GM10248 (cell line): Measurements from ENCODE around the gene ADAMTS12.

Experiments
- CTCF ChIA-PET: fragments of 300-600 bp; sonication (Branson Sonifier 250); formaldehyde crosslinking; extraction: SDS; loops from one replicate; lab custom pipeline; 2021; ENCODE audit warnings: antibody characterized with exemption; lab: Yijun Ruan, JAX
- POLR2A ChIA-PET: fragments of 350-650 bp; sonication (Branson Sonifier 250); formaldehyde crosslinking; extraction: SDS; loops from one replicate; lab custom pipeline; 2020; ENCODE audit warnings: antibody characterized with exemption; lab: Yijun Ruan, JAX
- DNase-seq: peaks from one replicate; pipeline ENCODE4 v3.0.0; 2012; ENCODE audit errors: extremely low spot score
- TF ChIP-seq, protein P1 (sequence below): IDR thresholded peaks from 2 replicates; pipeline ENCODE4 v1.5.1; 2012; ENCODE audit warnings: mild to moderate bottlenecking, low read depth; ENCODE audit errors: extremely low read depth, missing control alignments, control extremely low read depth

Gene ADAMTS12

GRCh38 chr5:33769196-33769595 is 122.6 kb downstream of the ADAMTS12 start:
- TF ChIP-seq, protein P1, sequence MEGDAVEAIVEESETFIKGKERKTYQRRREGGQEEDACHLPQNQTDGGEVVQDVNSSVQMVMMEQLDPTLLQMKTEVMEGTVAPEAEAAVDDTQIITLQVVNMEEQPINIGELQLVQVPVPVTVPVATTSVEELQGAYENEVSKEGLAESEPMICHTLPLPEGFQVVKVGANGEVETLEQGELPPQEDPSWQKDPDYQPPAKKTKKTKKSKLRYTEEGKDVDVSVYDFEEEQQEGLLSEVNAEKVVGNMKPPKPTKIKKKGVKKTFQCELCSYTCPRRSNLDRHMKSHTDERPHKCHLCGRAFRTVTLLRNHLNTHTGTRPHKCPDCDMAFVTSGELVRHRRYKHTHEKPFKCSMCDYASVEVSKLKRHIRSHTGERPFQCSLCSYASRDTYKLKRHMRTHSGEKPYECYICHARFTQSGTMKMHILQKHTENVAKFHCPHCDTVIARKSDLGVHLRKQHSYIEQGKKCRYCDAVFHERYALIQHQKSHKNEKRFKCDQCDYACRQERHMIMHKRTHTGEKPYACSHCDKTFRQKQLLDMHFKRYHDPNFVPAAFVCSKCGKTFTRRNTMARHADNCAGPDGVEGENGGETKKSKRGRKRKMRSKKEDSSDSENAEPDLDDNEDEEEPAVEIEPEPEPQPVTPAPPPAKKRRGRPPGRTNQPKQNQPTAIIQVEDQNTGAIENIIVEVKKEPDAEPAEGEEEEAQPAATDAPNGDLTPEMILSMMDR: no peak
- CTCF ChIA-PET: interaction anchor here (1.0 to 2.4 kb wide), 6 partner anchors 9 to 24 kb away, joined by 3 to 10 read pairs (median 5); no protein-coding TSS in a partner anchor
- no peak for DNase-seq
- POLR2A ChIA-PET: no interaction called here

DNA sequence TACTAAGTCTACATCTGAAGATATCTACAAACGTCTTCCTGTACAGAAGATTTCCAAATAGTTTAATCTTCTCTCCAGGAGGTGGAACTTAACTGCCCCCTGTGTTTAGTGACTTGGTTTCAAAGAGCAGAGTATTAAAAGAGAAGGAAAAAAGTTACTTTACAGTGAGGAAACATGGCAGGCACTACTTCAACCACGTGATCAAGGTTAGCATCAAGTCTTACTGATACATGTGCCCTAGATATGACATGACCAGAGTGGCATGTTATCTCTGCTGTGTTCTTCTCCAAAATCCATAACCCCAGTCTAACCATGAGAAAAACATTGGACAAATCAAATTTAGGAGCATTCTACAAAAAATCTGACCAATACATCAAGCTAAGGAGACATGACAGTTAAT is 125.8 kb downstream of the ADAMTS12 start:
- TF ChIP-seq, protein P1: no peak
- ChIA-PET POLR2A (no interaction called here), CTCF (interaction anchor here (1.4 to 1.6 kb wide), 2 partner anchors 9 to 42 kb away, joined by 3 to 4 read pairs; no protein-coding TSS in a partner anchor)
- DNase-seq: no peak

DNA sequence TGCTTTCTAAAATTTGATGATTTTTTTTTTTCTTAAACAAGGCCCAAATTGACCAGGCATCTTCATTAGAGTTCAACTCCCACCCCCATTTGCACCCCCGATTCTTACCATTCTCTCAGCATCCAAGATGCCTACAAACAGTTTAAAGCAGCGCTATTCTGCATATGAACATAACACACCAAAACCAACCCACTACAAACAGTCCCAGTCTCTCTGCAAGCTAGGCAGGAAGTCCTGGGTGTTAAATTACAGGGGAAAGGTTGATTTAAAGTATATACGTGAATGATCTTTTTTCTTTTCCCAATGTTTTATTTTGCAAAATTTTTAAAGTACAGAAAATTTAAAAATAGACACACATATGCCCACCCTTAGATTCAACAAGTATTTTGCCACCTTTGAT is 127.0 kb downstream of the ADAMTS12 start:
- POLR2A ChIA-PET: no interaction called here
- no peak for DNase-seq
- TF ChIP-seq, protein P1: no peak
- CTCF ChIA-PET: interaction anchor here (1.7 kb wide), 1 partner anchor 9 kb away, joined by 5 read pairs; no protein-coding TSS in a partner anchor

GRCh38 chr5:33763435-33763834 is 128.4 kb downstream of the ADAMTS12 start:
- TF ChIP-seq, protein P1: no peak
- ChIA-PET POLR2A (no interaction called here), CTCF (interaction anchor here (1.1 to 1.7 kb wide), 2 partner anchors 10 to 15 kb away, joined by 3 to 5 read pairs; no protein-coding TSS in a partner anchor)
- DNase-seq: no peak

DNA sequence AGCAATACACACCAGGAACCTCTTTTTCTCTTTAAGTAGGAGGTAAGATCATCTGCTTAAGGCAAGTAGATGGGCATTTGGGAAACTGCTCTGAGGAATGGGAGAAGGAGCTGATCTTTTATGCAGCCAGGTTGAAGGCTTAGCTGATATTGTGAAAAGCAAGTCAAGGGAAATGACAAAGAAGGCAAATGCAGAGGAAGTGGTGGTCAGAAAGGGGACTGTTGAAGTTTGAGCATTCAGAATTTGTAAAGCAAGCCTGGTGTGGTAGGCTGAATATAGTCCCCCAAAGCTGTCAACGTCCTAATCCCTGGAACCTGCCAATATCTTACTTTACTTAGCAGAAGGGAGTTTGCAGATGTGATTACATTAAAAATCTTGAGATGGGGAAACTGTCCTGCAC is 128.9 kb downstream of the ADAMTS12 start:
- no peak for DNase-seq
- TF ChIP-seq, protein P1: no peak
- POLR2A ChIA-PET: no interaction called here
- CTCF ChIA-PET: interaction anchor here (1.1 kb wide), 1 partner anchor 15 kb away, joined by 3 read pairs; no protein-coding TSS in a partner anchor

GRCh38 chr5:33761139-33761538 is 130.7 kb downstream of the ADAMTS12 start:
- DNase-seq: no peak
- ChIA-PET POLR2A (no interaction called here), CTCF (interaction anchor here (1.3 kb wide), 1 partner anchor 8 kb away, joined by 5 read pairs; no protein-coding TSS in a partner anchor)
- TF ChIP-seq, protein P1: no peak
